Erythroblast (primary cell): ENCODE measurements around the gene SLC38A6.

Experiments
- DNase-seq, 2 experiments: peaks; one replicate each; lab custom pipeline; 2025; lab: John Stamatoyannopoulos, UW
- GATA1 ChIP-seq: IDR thresholded peaks from 2 replicates; pipeline ENCODE4 v1.6.1; 2011; ENCODE audit warnings: low read depth, mild to moderate bottlenecking, control low read depth, low read length, moderate library complexity
- POLR2A ChIP-seq: IDR thresholded peaks from 2 replicates; pipeline ENCODE4 v1.6.1; 2011; ENCODE audit warnings: mild to moderate bottlenecking, low read length

SLC38A6 gene

GRCh38 chr14:60968099-60968498 lies 12.9 kb upstream of the SLC38A6 start:
- no peak for DNase-seq
- TF ChIP-seq POLR2A (no peak), GATA1 (no peak)

- TF ChIP-seq GATA1, result no peak
- TF ChIP-seq POLR2A, result no peak
- DNase-seq, result no peak
These were observed 12.4 kb upstream of the SLC38A6 start for GRCh38 chr14:60968671-60969070.

GRCh38 chr14:60970146-60970545 lies 10.9 kb upstream of the SLC38A6 start:
- no peak for TF ChIP-seq POLR2A
- no peak for TF ChIP-seq GATA1
- DNase-seq, result no peak

- DNase-seq, result no peak
- TF ChIP-seq GATA1 (no peak), POLR2A (no peak)
These were observed 9.8 kb upstream of the SLC38A6 start for GRCh38 chr14:60971271-60971670.

- no peak for TF ChIP-seq GATA1
- no peak for TF ChIP-seq POLR2A
- no peak for DNase-seq
These were observed 8.8 kb upstream of the SLC38A6 start for GRCh38 chr14:60972295-60972694.

- no peak for DNase-seq
- TF ChIP-seq GATA1, result no peak
- no peak for TF ChIP-seq POLR2A
These were observed 8.0 kb upstream of the SLC38A6 start for GRCh38 chr14:60973070-60973469.

GRCh38 chr14:60974090-60974651 lies 6.9 kb upstream of the SLC38A6 start:
- no peak for DNase-seq
- TF ChIP-seq GATA1 (no peak), POLR2A (no peak)

- TF ChIP-seq POLR2A (no peak), GATA1 (no peak)
These were observed 5.5 kb upstream of the SLC38A6 start for GRCh38 chr14:60975551-60975950.

GRCh38 chr14:60977847-60978246 lies 3.2 kb upstream of the SLC38A6 start:
- DNase-seq, result no peak
- TF ChIP-seq GATA1, result no peak
- no peak for TF ChIP-seq POLR2A

More at GRCh38 chr14:60975551-60975950, 5.5 kb upstream of the SLC38A6 start:
- no peak for DNase-seq

- TF ChIP-seq POLR2A (no peak), GATA1 (no peak)
- peak; percentile 76 to 81 for DNase-seq
These were observed 799 bp downstream of the SLC38A6 start for GRCh38 chr14:60981633-60982455.

- no peak for TF ChIP-seq GATA1
- no peak for TF ChIP-seq POLR2A
- no peak for DNase-seq
These were observed 3.2 kb downstream of the SLC38A6 start for GRCh38 chr14:60984196-60984595.

- TF ChIP-seq POLR2A (no peak), GATA1 (no peak)
These were observed 5.5 kb downstream of the SLC38A6 start for GRCh38 chr14:60986500-60986899.

GRCh38 chr14:60989599-60989998 lies 8.6 kb downstream of the SLC38A6 start:
- peak; percentile 88 to 89 for DNase-seq

More at GRCh38 chr14:60986500-60986899, 5.5 kb downstream of the SLC38A6 start:
- DNase-seq, result no peak

GRCh38 chr14:60998617-60999016 lies 17.6 kb downstream of the SLC38A6 start:
- no peak for DNase-seq
- no peak for TF ChIP-seq POLR2A

More at GRCh38 chr14:60989599-60989998, 8.6 kb downstream of the SLC38A6 start:
- no peak for TF ChIP-seq GATA1
- no peak for TF ChIP-seq POLR2A

- no peak for DNase-seq
- TF ChIP-seq GATA1 (no peak), POLR2A (no peak)
These were observed 18.5 kb downstream of the SLC38A6 start for GRCh38 chr14:60999536-60999935.
